22Rv1 (cell line): ENCODE results near the gene C11orf58.

Experiments
- ZFX ChIP-seq: fragments of 450-650 bp; IDR thresholded peaks from 2 replicates; pipeline ENCODE4 v1.6.1; 2017; ENCODE audit warnings: antibody characterized with exemption, borderline replicate concordance
- TF ChIP-seq, protein P1 (sequence below): fragments of 450-650 bp; IDR thresholded peaks from 2 replicates; pipeline ENCODE4 v1.5.1; 2017; ENCODE audit warnings: mild to moderate bottlenecking

DNA sequence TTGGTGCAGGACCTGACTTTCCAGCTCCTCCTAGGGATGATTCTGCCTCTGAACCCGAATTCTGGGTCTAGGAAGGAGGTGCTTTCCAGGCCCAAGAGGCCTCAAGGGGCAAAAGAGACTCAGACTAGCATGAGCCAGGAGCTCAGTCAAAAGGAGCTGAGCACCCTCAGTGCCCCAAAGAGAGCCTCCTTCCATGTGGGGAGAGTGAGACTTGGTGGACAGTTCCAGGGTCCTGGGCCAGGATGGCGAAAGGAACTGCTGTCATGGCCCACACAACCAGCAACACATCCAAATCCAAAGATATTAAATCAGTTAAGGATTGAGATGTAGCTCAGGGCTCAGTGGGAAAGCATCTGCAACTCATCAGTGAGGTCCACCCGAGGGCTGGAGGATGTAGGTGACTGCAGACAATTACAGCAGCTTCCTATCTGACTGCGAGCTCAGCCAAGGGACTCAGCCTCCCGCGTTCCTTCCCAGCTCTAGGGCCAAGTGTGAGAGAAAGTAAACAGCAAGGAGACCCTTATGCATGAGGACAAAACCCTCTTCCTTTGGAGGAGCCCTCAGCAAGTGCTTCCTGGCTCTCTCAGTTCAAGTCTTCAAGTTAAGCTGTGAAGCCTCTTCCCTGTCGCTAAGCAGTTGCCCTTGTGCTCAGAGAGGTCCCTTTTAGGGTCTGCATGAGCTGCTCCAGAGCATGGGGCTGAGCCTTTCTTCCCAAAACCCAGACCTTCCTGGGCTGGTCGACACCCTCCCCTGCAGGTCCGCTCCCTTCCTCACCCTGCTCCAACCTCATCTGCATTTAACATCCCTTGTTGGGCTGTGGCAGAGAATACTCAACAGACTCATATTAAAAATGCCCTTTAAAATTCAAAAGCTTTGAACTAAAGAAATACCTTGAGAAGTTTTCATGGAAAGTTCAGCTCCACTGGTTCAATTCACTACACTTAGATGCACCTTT, 35.8 kb downstream of the C11orf58 start:
- TF ChIP-seq, protein P1, sequence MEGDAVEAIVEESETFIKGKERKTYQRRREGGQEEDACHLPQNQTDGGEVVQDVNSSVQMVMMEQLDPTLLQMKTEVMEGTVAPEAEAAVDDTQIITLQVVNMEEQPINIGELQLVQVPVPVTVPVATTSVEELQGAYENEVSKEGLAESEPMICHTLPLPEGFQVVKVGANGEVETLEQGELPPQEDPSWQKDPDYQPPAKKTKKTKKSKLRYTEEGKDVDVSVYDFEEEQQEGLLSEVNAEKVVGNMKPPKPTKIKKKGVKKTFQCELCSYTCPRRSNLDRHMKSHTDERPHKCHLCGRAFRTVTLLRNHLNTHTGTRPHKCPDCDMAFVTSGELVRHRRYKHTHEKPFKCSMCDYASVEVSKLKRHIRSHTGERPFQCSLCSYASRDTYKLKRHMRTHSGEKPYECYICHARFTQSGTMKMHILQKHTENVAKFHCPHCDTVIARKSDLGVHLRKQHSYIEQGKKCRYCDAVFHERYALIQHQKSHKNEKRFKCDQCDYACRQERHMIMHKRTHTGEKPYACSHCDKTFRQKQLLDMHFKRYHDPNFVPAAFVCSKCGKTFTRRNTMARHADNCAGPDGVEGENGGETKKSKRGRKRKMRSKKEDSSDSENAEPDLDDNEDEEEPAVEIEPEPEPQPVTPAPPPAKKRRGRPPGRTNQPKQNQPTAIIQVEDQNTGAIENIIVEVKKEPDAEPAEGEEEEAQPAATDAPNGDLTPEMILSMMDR = no peak
- TF ChIP-seq ZFX = no peak
